HepG2 (cell line): ENCODE results near the gene CKAP5. TPM values are rescaled to one million over a fixed set of nuclear protein-coding genes. Genes with fewer than 3 reads are reported as not detected.

Experiments used
- CBX1 ChIP-seq: IDR thresholded peaks from one replicate; pipeline ENCODE4 v1.6.1; 2016; ENCODE audit warnings: antibody characterized with exemption, low read depth
- DMAP1 ChIP-seq: IDR thresholded peaks from 2 replicates; pipeline ENCODE4 v1.6.1; 2016
- FOSL2 ChIP-seq: sonication (generic); formaldehyde crosslinking; IDR thresholded peaks from 2 replicates; pipeline ENCODE4 v1.4.0; 2020; ENCODE audit warnings: missing genetic modification reagents
- FOXJ3 ChIP-seq: sonication (generic); formaldehyde crosslinking; IDR thresholded peaks from 2 replicates; pipeline ENCODE4 v1.4.0; 2020; ENCODE audit warnings: missing genetic modification reagents, mild to moderate bottlenecking, borderline replicate concordance
- GATAD1 ChIP-seq: IDR thresholded peaks from 2 replicates; pipeline ENCODE4 v1.6.1; 2016; ENCODE audit warnings: missing genetic modification reagents, missing compliant biosample characterization
- HIC2 ChIP-seq: sonication (generic); formaldehyde crosslinking; IDR thresholded peaks from 2 replicates; pipeline ENCODE4 v1.9.0; 2022; ENCODE audit warnings: low read depth, missing genetic modification reagents
- HMGA1 ChIP-seq: sonication (generic); formaldehyde crosslinking; conservative IDR thresholded peaks from 2 replicates; pipeline ENCODE4 v1.4.0; 2020; ENCODE audit warnings: missing genetic modification reagents
- NFIC ChIP-seq: IDR thresholded peaks from 2 replicates; pipeline ENCODE4 v1.6.1; 2012; ENCODE audit warnings: mild to moderate bottlenecking, low read length, inconsistent platforms
- NR2F2 ChIP-seq: IDR thresholded peaks from 2 replicates; pipeline ENCODE4 v1.6.1; 2012; ENCODE audit warnings: low read depth, inconsistent platforms, borderline replicate concordance
- PAXIP1 ChIP-seq: sonication (generic); formaldehyde crosslinking; conservative IDR thresholded peaks from 2 replicates; pipeline ENCODE4 v1.4.0; 2020; ENCODE audit warnings: mild to moderate bottlenecking, missing genetic modification reagents, moderate library complexity
- SMYD3 ChIP-seq: sonication (generic); formaldehyde crosslinking; IDR thresholded peaks from 2 replicates; pipeline ENCODE4 v1.8.1; 2023; ENCODE audit warnings: mild to moderate bottlenecking, missing genetic modification reagents
- SPEN ChIP-seq: sonication (generic); formaldehyde crosslinking; IDR thresholded peaks from 2 replicates; pipeline ENCODE4 v1.5.1; 2020; ENCODE audit warnings: low read depth, mild to moderate bottlenecking, missing genetic modification reagents
- THAP7 ChIP-seq: sonication (generic); formaldehyde crosslinking; IDR thresholded peaks from 2 replicates; pipeline ENCODE4 v1.8.1; 2023; ENCODE audit warnings: mild to moderate bottlenecking, missing genetic modification reagents
- TOPORS ChIP-seq: sonication (generic); formaldehyde crosslinking; IDR thresholded peaks from 2 replicates; pipeline ENCODE4 v1.8.0; 2023; ENCODE audit warnings: mild to moderate bottlenecking, missing genetic modification reagents
- TSC22D2 ChIP-seq: sonication (generic); formaldehyde crosslinking; IDR thresholded peaks from 2 replicates; pipeline ENCODE4 v1.5.1; 2020; ENCODE audit warnings: missing genetic modification reagents, mild to moderate bottlenecking, borderline replicate concordance
- U2AF2 ChIP-seq: fragments of 200-400 bp; formaldehyde crosslinking; IDR thresholded peaks from 2 replicates; pipeline ENCODE4 v1.6.1; 2017; ENCODE audit warnings: low read depth, mild to moderate bottlenecking, low read length
- XRCC5 ChIP-seq: fragments of 200-400 bp; formaldehyde crosslinking; optimal IDR thresholded peaks from 2 replicates; pipeline ENCODE3; 2017; ENCODE audit warnings: mild to moderate bottlenecking, low read length
- ZC3H4 ChIP-seq: sonication (generic); formaldehyde crosslinking; IDR thresholded peaks from 2 replicates; pipeline ENCODE4 v1.4.0; 2020; ENCODE audit warnings: missing genetic modification reagents, borderline replicate concordance
- ZFP36 ChIP-seq: fragments of 150-350 bp; IDR thresholded peaks from 2 replicates; pipeline ENCODE4 v1.6.1; 2018; ENCODE audit warnings: borderline replicate concordance, low read length, low read depth; ENCODE audit not compliant: partially characterized antibody
- ZFP90 ChIP-seq: sonication (generic); formaldehyde crosslinking; IDR thresholded peaks from 2 replicates; pipeline ENCODE4 v1.8.0; 2022; ENCODE audit warnings: missing genetic modification reagents, mild to moderate bottlenecking, inconsistent platforms, borderline replicate concordance
- ZNF205 ChIP-seq: IDR thresholded peaks from 2 replicates; pipeline ENCODE4 v1.6.1; 2018; ENCODE audit warnings: missing biosample characterization, missing genetic modification reagents
- ZNF263 ChIP-seq: sonication (generic); formaldehyde crosslinking; IDR thresholded peaks from 2 replicates; pipeline ENCODE4 v1.4.0; 2020; ENCODE audit warnings: missing genetic modification reagents
- ZNF350 ChIP-seq: sonication (generic); formaldehyde crosslinking; IDR thresholded peaks from 2 replicates; pipeline ENCODE4 v1.4.0; 2020; ENCODE audit warnings: mild to moderate bottlenecking, low read depth, missing genetic modification reagents, borderline replicate concordance
- ZNF430 ChIP-seq: sonication (generic); formaldehyde crosslinking; IDR thresholded peaks from 2 replicates; pipeline ENCODE4 v1.9.0; 2021; ENCODE audit warnings: mild to moderate bottlenecking, missing genetic modification reagents
- ZNF510 ChIP-seq: sonication (generic); formaldehyde crosslinking; IDR thresholded peaks from 2 replicates; pipeline ENCODE4 v1.4.0; 2020; ENCODE audit warnings: low read depth, mild to moderate bottlenecking, missing genetic modification reagents
- polyA plus RNA-seq, 8 experiments: library from polyadenylated mRNA; depleted of rRNA in 3 of 8; stranded (reverse) in 7 of 8; unstranded in 1 of 8; fragments of >200 nt; fragmentation: Illumina TruSeq in 4 of 8; extraction: Trizol in 4 of 8; gene quantifications; 2 replicates each; pipeline versions ENCODE4 v1.2.1 to v1.2.3, GENCODE V29; 2011 to 2016; ENCODE audit warnings: low read depth in 4 of 8, missing spikeins in 1 of 8, mixed read lengths in 1 of 8; ENCODE audit not compliant: insufficient read depth in 1 of 8
- total RNA-seq, 5 experiments: library from RNA; depleted of rRNA; stranded (reverse); fragments of >200 nt; fragmentation: Illumina TruSeq; extraction: Trizol; gene quantifications; 2 replicates each; pipeline ENCODE4 v1.2.3, GENCODE V29; 2016; ENCODE audit warnings: low read depth in 1 of 5

Gene CKAP5
- total and polyA plus RNA-seq, 2 of the 13 experiments (the other 11 are each of a cell fraction or from before 2014, with no cell fraction given) = 79.2 to 103 TPM

GRCh38 chr11:46700241-46701077 lies 145.6 kb downstream of the CKAP5 start, which contains the start of the genes ARHGAP1 and ZNF408 (continued):
- TF ChIP-seq PAXIP1 (peak; percentile 85), ZNF510 (CRISPR knock-in tag) (peak; percentile 58; the same call in 1 of the 2 replicates), ZNF350 (CRISPR knock-in tag) (peak; percentile 77; the same call in 1 of the 2 replicates), ZFP90 (CRISPR knock-in tag) (peak; percentile 47; the same call in 1 of the 2 replicates), HMGA1 (CRISPR knock-in tag) (no peak), FOXJ3 (CRISPR knock-in tag) (peak; percentile 19; the same call in 1 of the 2 replicates), HIC2 (CRISPR knock-in tag) (peak; percentile 50; the same call in 1 of the 2 replicates), NFIC (peak; percentile 85), DMAP1 (peak; percentile 97), CBX1 (peak; percentile 65), TSC22D2 (no peak), ZFP36 (peak; percentile 13), FOSL2 (CRISPR knock-in tag) (peak; percentile 7; the same call in 1 of the 2 replicates), ZC3H4 (no peak), SPEN (CRISPR knock-in tag) (peak; percentile 84), SMYD3 (peak; percentile 53), GATAD1 (CRISPR knock-in tag) (peak; percentile 97), U2AF2 (no peak), THAP7 (CRISPR knock-in tag) (peak; percentile 99), ZNF205 (CRISPR knock-in tag) (peak; percentile 69), ZNF263 (peak; percentile 79), ZNF430 (CRISPR knock-in tag) (peak; percentile 84), TOPORS (CRISPR knock-in tag) (peak; percentile 79; the same call in 1 of the 2 replicates), NR2F2 (peak; percentile 70; the same call in 1 of the 2 replicates), XRCC5 (peak; percentile 98)
